Measurements from ENCODE around the gene BCAP31.

BCAP31 gene

GRCh38 chrX:153688506-153688905 is 35.7 kb downstream of the BCAP31 start:
- no peak for ATAC-seq
- TF ChIP-seq ISL1 (CRISPR knock-in tag; IDR thresholded peaks at IDR 0.05) = no peak
- no peak for TF ChIP-seq ZNF565 (CRISPR knock-in tag; conservative IDR thresholded peaks at IDR 0.05; ENCODE audit: low read depth)
- TF ChIP-seq PPARA (CRISPR knock-in tag; IDR thresholded peaks at IDR 0.05; ENCODE audit: borderline replicate concordance) = no peak
- no peak for TF ChIP-seq OSR1 (CRISPR knock-in tag; IDR thresholded peaks at IDR 0.05)
- no peak for TF ChIP-seq GLIS3 (CRISPR knock-in tag; IDR thresholded peaks at IDR 0.05)
- TF ChIP-seq CREB5 (CRISPR knock-in tag; IDR thresholded peaks at IDR 0.05; ENCODE audit: low read depth) = no peak

GRCh38 chrX:153688071-153688470 is 36.1 kb downstream of the BCAP31 start:
- TF ChIP-seq BACH2 (CRISPR knock-in tag; IDR thresholded peaks at IDR 0.05; ENCODE audit: borderline replicate concordance) = no peak
- TF ChIP-seq RARB (CRISPR knock-in tag; IDR thresholded peaks at IDR 0.05) = no peak
- TF ChIP-seq CSRNP3 (CRISPR knock-in tag; IDR thresholded peaks at IDR 0.05) = no peak
- TF ChIP-seq PPARA (CRISPR knock-in tag; IDR thresholded peaks at IDR 0.05; ENCODE audit: borderline replicate concordance) = no peak
- no peak for TF ChIP-seq CSDC2 (CRISPR knock-in tag; IDR thresholded peaks at IDR 0.05)
- TF ChIP-seq GLIS3 (CRISPR knock-in tag; IDR thresholded peaks at IDR 0.05) = no peak
- TF ChIP-seq, protein P1, sequence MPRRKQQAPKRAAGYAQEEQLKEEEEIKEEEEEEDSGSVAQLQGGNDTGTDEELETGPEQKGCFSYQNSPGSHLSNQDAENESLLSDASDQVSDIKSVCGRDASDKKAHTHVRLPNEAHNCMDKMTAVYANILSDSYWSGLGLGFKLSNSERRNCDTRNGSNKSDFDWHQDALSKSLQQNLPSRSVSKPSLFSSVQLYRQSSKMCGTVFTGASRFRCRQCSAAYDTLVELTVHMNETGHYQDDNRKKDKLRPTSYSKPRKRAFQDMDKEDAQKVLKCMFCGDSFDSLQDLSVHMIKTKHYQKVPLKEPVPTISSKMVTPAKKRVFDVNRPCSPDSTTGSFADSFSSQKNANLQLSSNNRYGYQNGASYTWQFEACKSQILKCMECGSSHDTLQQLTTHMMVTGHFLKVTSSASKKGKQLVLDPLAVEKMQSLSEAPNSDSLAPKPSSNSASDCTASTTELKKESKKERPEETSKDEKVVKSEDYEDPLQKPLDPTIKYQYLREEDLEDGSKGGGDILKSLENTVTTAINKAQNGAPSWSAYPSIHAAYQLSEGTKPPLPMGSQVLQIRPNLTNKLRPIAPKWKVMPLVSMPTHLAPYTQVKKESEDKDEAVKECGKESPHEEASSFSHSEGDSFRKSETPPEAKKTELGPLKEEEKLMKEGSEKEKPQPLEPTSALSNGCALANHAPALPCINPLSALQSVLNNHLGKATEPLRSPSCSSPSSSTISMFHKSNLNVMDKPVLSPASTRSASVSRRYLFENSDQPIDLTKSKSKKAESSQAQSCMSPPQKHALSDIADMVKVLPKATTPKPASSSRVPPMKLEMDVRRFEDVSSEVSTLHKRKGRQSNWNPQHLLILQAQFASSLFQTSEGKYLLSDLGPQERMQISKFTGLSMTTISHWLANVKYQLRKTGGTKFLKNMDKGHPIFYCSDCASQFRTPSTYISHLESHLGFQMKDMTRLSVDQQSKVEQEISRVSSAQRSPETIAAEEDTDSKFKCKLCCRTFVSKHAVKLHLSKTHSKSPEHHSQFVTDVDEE (CRISPR knock-in tag; IDR thresholded peaks at IDR 0.05) = no peak
- no peak for TF ChIP-seq ZNF8 (CRISPR knock-in tag; IDR thresholded peaks at IDR 0.05)
- no peak for TF ChIP-seq ZC3H10 (CRISPR knock-in tag; IDR thresholded peaks at IDR 0.05)
- no peak for TF ChIP-seq TOX (CRISPR knock-in tag; IDR thresholded peaks at IDR 0.05; ENCODE audit: borderline replicate concordance)
- TF ChIP-seq ARNTL (CRISPR knock-in tag; IDR thresholded peaks at IDR 0.05; ENCODE audit: borderline replicate concordance, low read depth) = no peak
- TF ChIP-seq SNAI2 (CRISPR knock-in tag; IDR thresholded peaks at IDR 0.05) = no peak
- TF ChIP-seq ZFP3 (CRISPR knock-in tag; IDR thresholded peaks at IDR 0.05) = no peak
- TF ChIP-seq POU6F1 (CRISPR knock-in tag; IDR thresholded peaks at IDR 0.05; ENCODE audit: borderline replicate concordance, low read depth) = no peak
- no peak for ATAC-seq

- peak; percentile 34 for ATAC-seq
- TF ChIP-seq BACH2 (CRISPR knock-in tag; IDR thresholded peaks at IDR 0.05; ENCODE audit: borderline replicate concordance) (no peak), GLIS3 (CRISPR knock-in tag; IDR thresholded peaks at IDR 0.05) (no peak), ZNF565 (CRISPR knock-in tag; conservative IDR thresholded peaks at IDR 0.05; ENCODE audit: low read depth) (no peak)
Observed at GRCh38 chrX:153687121-153688039, 36.8 kb downstream of the BCAP31 start, which contains the start of gene SLC6A8. TSS of gene SLC6A8 (plus strand) at chrX:153687926. CDS start at chrX:153688575, 649 bp downstream.

GRCh38 chrX:153686711-153687110 is 37.5 kb downstream of the BCAP31 start:
- no peak for TF ChIP-seq ZFP3 (CRISPR knock-in tag; IDR thresholded peaks at IDR 0.05)
- TF ChIP-seq ZNF8 (CRISPR knock-in tag; IDR thresholded peaks at IDR 0.05) = no peak
- TF ChIP-seq, protein P1 (CRISPR knock-in tag; IDR thresholded peaks at IDR 0.05) = no peak
- TF ChIP-seq POU6F1 (CRISPR knock-in tag; IDR thresholded peaks at IDR 0.05; ENCODE audit: borderline replicate concordance, low read depth) = no peak
- no peak for TF ChIP-seq ARNTL (CRISPR knock-in tag; IDR thresholded peaks at IDR 0.05; ENCODE audit: borderline replicate concordance, low read depth)
- TF ChIP-seq ZNF565 (CRISPR knock-in tag; conservative IDR thresholded peaks at IDR 0.05; ENCODE audit: low read depth) = no peak
- TF ChIP-seq CSDC2 (CRISPR knock-in tag; IDR thresholded peaks at IDR 0.05) = no peak
- TF ChIP-seq CREB5 (CRISPR knock-in tag; IDR thresholded peaks at IDR 0.05; ENCODE audit: low read depth) = no peak
- TF ChIP-seq BACH2 (CRISPR knock-in tag; IDR thresholded peaks at IDR 0.05; ENCODE audit: borderline replicate concordance) = no peak
- TF ChIP-seq TOX (CRISPR knock-in tag; IDR thresholded peaks at IDR 0.05; ENCODE audit: borderline replicate concordance) = no peak
- no peak for TF ChIP-seq TCF4 (CRISPR knock-in tag; IDR thresholded peaks at IDR 0.05; ENCODE audit: borderline replicate concordance)
- TF ChIP-seq ISL1 (CRISPR knock-in tag; IDR thresholded peaks at IDR 0.05) = no peak
- no peak for ATAC-seq
